ENCODE data around the gene KIF5C. TPM values are rescaled to one million over a fixed set of nuclear protein-coding genes. Genes with fewer than 3 reads are reported as not detected.

Gene KIF5C
- total and polyA plus RNA-seq, 8 donors = under 0.01 to 14.7 (median 2.4) TPM

DNA sequence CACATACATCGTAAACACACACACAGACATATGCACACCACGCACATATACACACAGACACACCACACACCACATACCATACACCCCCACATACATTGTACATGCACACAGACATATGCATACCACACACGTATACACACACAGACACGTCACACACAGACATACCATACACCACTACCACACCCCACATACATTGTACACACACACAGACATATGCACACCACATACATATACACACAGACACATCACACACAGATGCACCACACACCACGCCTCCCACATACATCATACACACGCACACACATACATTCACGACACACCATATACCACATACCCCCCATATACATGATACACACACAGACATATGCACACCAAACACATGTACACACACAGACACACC lies 58.4 kb downstream of the KIF5C start:
- H3K27ac ChIP-seq = no peak overlapping the region
- WGBS, 5 donors = 95 to 97% (median 96%) methylated on average over 7 of the region's 7 CpGs
- no peaks in the 10 kb centered on the region for H3K36me3 ChIP-seq
- H3K27me3 ChIP-seq = no peaks in the 10 kb centered on the region
- H3K9me3 ChIP-seq = no peaks in the 10 kb centered on the region
- no peak overlapping the region for H3K4me3 ChIP-seq
- TF ChIP-seq POLR2AphosphoS5 (IDR thresholded peaks at IDR 0.05) (no peak), POLR2A (IDR thresholded peaks at IDR 0.05) (no peak), EP300 (IDR thresholded peaks at IDR 0.05) (no peak)
- TF ChIP-seq, protein P1, sequence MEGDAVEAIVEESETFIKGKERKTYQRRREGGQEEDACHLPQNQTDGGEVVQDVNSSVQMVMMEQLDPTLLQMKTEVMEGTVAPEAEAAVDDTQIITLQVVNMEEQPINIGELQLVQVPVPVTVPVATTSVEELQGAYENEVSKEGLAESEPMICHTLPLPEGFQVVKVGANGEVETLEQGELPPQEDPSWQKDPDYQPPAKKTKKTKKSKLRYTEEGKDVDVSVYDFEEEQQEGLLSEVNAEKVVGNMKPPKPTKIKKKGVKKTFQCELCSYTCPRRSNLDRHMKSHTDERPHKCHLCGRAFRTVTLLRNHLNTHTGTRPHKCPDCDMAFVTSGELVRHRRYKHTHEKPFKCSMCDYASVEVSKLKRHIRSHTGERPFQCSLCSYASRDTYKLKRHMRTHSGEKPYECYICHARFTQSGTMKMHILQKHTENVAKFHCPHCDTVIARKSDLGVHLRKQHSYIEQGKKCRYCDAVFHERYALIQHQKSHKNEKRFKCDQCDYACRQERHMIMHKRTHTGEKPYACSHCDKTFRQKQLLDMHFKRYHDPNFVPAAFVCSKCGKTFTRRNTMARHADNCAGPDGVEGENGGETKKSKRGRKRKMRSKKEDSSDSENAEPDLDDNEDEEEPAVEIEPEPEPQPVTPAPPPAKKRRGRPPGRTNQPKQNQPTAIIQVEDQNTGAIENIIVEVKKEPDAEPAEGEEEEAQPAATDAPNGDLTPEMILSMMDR (IDR thresholded peaks at IDR 0.05) = no peak
- intact Hi-C loops (cut with DNase I; ENCODE audit: low total_unique reads) = no loop called here
- H3K4me1 ChIP-seq = no peaks in the 10 kb centered on the region
- DNase-seq = no peak

DNA sequence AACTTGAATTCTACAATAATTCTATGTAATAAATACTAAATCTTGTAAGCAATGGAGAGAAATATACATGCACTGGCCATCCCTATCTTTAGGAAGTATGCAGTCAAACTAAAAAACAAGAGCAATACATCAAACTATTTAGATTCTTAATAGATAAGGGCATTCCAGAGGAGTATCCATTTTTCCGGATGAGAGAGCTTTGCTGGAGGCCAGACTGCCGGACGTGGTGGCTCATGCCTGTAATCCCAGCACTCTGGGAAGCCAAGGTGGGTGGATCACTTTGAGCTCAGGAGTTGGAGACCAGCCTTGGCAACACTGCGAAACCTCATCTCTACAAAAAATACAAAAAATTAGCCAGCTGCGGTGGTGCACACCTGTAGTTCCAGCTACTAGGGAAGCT lies 60.8 kb downstream of the KIF5C start:
- intact Hi-C loops (cut with DNase I; ENCODE audit: low total_unique reads) = no loop called here
- Histone ChIP-seq H3K27ac (no peak overlapping the region), H3K36me3 (no peaks in the 10 kb centered on the region), H3K9me3 (no peaks in the 10 kb centered on the region), H3K4me1 (no peaks in the 10 kb centered on the region), H3K27me3 (no peaks in the 10 kb centered on the region), H3K4me3 (no peak overlapping the region)
- no peak for DNase-seq
- WGBS, 5 donors = 72 to 91% (median 86%) methylated on average over 5 of the region's 5 CpGs
- no peak for TF ChIP-seq POLR2AphosphoS5 (IDR thresholded peaks at IDR 0.05)
- TF ChIP-seq, protein P1 (IDR thresholded peaks at IDR 0.05) = no peak
- no peak for TF ChIP-seq POLR2A (IDR thresholded peaks at IDR 0.05)
- no peak for TF ChIP-seq EP300 (IDR thresholded peaks at IDR 0.05)

DNA sequence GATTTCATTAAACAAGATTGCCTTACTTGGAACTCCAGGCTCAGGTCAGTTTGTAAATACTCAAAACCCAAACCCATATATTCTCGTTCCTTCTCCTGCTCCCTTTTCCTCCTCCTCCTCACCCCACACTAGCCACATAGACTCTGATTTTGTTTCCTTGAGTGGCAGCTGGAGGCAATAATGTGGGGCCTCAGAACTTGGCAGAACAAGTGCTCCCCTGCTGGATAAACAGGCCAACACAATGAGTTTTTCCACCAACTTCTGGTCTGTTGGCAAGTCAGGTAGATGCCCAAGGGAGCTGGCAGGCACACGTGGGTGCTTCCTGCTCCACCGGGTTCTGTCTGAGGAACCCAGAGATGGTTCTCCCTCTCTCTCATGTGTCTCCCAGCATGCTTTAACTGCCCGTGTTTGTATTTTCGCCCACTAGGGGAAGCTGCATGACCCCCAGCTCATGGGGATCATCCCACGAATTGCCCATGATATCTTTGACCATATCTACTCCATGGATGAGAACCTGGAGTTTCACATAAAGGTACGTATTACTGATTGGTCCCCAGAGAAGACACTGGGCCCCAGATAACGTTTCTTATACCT lies 61.9 kb downstream of the KIF5C start:
- Histone ChIP-seq H3K4me1 (no peaks in the 10 kb centered on the region), H3K9me3 (no peaks in the 10 kb centered on the region), H3K27ac (no peak overlapping the region), H3K36me3 (no peaks in the 10 kb centered on the region), H3K27me3 (no peaks in the 10 kb centered on the region), H3K4me3 (no peak overlapping the region)
- 64 to 80% (median 73%) methylated on average over 8 of the region's 8 CpGs for WGBS, 5 donors
- intact Hi-C loops (cut with DNase I; ENCODE audit: low total_unique reads) = no loop called here
- TF ChIP-seq POLR2A (IDR thresholded peaks at IDR 0.05) (no peak), EP300 (IDR thresholded peaks at IDR 0.05) (no peak), POLR2AphosphoS5 (IDR thresholded peaks at IDR 0.05) (no peak)
- TF ChIP-seq, protein P1 (IDR thresholded peaks at IDR 0.05) = no peak
- no peak for DNase-seq

DNA sequence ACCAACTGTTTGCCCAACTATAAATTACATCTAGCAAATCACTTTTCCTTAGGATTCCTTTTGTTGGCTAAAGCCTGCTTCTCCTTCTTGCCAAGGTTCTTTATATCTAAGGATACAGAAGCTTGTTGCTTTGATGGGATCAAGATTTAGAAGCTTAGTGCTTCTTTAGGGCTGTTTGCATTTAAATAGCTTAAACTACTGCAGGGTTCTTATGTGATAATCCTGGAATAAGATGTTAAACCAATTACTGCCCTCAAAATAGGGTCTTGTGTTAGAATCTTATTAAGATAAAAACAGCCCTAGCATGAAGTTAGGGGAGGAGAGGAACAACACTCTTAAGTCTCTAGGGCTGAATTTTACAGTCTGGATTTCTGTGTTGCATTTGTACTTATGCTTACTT lies 64.2 kb downstream of the KIF5C start:
- H3K27me3 ChIP-seq = no peaks in the 10 kb centered on the region
- intact Hi-C loops (cut with DNase I; ENCODE audit: low total_unique reads) = no loop called here
- no peaks in the 10 kb centered on the region for H3K4me1 ChIP-seq
- no peak overlapping the region for H3K27ac ChIP-seq
- DNase-seq = no peak
- no peak overlapping the region for H3K4me3 ChIP-seq
- no peak for TF ChIP-seq EP300 (IDR thresholded peaks at IDR 0.05)
- TF ChIP-seq POLR2A (IDR thresholded peaks at IDR 0.05) = no peak
- TF ChIP-seq POLR2AphosphoS5 (IDR thresholded peaks at IDR 0.05) = no peak
- TF ChIP-seq, protein P1 (IDR thresholded peaks at IDR 0.05) = no peak
- no peaks in the 10 kb centered on the region for H3K36me3 ChIP-seq
- no peaks in the 10 kb centered on the region for H3K9me3 ChIP-seq

All from stomach (tissue), 9 donors.